Measurements from ENCODE around the gene MMP2.

MMP2 gene

GRCh38 chr16:55475919-55476318 lies 3.1 kb upstream of the MMP2 start:
- Histone ChIP-seq H3K4me1 (ENCODE audit: control insufficient read depth, insufficient read depth, low read length) (peaks cover 5% of the 10 kb centered on the region; the same call in 1 of the 2 replicates), H3K9me3 (ENCODE audit: control insufficient read depth, insufficient read depth, low read depth, low read length) (no peaks in the 10 kb centered on the region), H3K27ac (ENCODE audit: extremely low read depth, low read depth, low read length) (no peak overlapping the region), H3K36me3 (ENCODE audit: control insufficient read depth in 2 of 2, insufficient read depth in 1 of 2, low read length in 2 of 2) (no peaks in the 10 kb centered on the region), H3K4me3 (ENCODE audit: low read depth, low read length) (no peak overlapping the region)
- peak; percentile 62; the same call in 1 of the 2 replicates for TF ChIP-seq ZBTB20 (tag by site-specific recombination; IDR thresholded peaks at IDR 0.05)
- TF ChIP-seq ZBTB44 (tag by site-specific recombination; IDR thresholded peaks at IDR 0.05), result no peak
- CTCF ChIA-PET, result interaction anchor here (0.6 to 14.4 kb wide), 5 partner anchors 11 to 834 kb away, joined by 3 to 407 read pairs (median 7); no protein-coding TSS in a partner anchor
- POLR2A ChIA-PET, result no interaction called here

DNA sequence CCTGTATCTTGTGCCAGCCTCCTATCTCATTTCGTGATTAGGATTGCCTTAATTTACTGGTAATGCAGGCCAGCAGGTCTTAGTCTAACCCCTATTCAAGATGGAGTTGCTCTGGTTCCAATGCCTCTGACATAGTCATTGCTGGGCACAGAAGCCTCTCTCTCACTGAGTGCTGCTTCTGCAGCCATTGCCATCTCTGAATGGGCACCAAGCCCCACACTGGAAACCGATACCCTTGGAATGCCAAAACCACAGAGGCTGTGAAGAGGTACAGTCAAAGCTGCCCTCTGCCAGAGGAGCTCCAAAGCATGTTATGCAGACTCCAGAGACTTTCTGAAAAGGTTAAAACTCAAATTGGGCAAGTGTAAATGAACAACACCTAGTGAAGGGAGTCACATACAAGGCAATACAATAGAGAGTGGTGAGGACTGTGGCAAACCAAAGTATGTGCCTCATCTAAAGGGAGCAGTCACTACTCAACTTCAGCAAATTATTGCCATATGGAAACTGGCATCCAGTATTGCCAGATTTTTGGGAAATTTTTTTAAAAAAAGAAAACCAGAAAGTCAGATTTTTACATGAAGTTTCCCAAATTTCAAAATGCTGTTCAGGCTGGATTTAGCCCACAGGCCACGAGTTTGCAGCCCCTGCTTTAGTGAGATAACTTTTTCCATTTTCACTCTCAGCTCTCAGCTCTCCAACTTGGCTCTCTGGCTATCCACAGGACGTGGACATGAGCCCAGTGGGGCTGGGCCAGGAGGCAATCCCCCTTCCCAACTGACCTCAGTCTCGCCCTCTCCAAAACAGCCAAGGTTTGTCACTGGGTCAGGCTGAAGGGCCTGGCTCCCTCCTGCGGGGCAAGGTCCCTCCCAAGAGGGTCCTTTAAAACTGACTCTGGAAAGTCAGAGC lies 2.1 kb upstream of the MMP2 start:
- H3K4me1 ChIP-seq (ENCODE audit: control insufficient read depth, insufficient read depth, low read length), result peaks cover 5% of the 10 kb centered on the region; the same call in 1 of the 2 replicates
- H3K27ac ChIP-seq (ENCODE audit: extremely low read depth, low read depth, low read length), result no peak overlapping the region
- no peak overlapping the region for H3K4me3 ChIP-seq (ENCODE audit: low read depth, low read length)
- no peak for TF ChIP-seq ZNF621 (tag by site-specific recombination; IDR thresholded peaks at IDR 0.05)
- TF ChIP-seq ZNF335 (tag by site-specific recombination; conservative IDR thresholded peaks at IDR 0.05), result no peak
- no peak for TF ChIP-seq IKZF3 (tag by site-specific recombination; IDR thresholded peaks at IDR 0.05)
- TF ChIP-seq ZNF660 (tag by site-specific recombination; IDR thresholded peaks at IDR 0.05), result no peak
- TF ChIP-seq ZNF37A (tag by site-specific recombination; IDR thresholded peaks at IDR 0.05), result no peak
- no peak for TF ChIP-seq ZNF184 (tag by site-specific recombination; IDR thresholded peaks at IDR 0.05)
- no peak for TF ChIP-seq KLF1 (tag by site-specific recombination; IDR thresholded peaks at IDR 0.05)
- TF ChIP-seq SP3 (tag by site-specific recombination; IDR thresholded peaks at IDR 0.05), result no peak
- no peak for TF ChIP-seq ZNF654 (tag by site-specific recombination; IDR thresholded peaks at IDR 0.05; ENCODE audit: low read depth)
- ChIA-PET POLR2A (no interaction called here), CTCF (interaction anchor here (0.6 to 3.6 kb wide), 5 partner anchors 12 to 833 kb away, joined by 3 to 20 read pairs (median 3); no protein-coding TSS in a partner anchor)
- no peaks in the 10 kb centered on the region for H3K36me3 ChIP-seq (ENCODE audit: control insufficient read depth in 2 of 2, insufficient read depth in 1 of 2, low read length in 2 of 2)
- H3K9me3 ChIP-seq (ENCODE audit: control insufficient read depth, insufficient read depth, low read depth, low read length), result no peaks in the 10 kb centered on the region

DNA sequence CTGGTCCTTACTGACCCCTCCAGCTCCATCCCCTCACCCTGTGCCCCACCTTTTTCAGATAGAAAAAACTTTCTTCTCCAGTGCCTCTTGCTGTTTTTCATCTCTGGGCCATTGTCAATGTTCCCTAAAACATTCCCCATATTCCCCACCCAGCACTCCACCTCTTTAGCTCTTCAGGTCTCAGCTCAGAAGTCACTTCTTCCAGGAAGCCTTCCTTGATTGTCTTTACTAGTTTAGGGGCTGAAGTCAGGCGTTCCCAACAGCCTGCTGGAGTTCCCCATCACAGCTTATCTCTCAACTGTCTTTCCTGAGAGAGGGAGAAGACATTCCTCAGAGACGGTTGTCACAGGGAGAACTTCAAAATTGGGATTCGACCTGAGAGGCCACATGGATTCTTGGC lies 1.3 kb upstream of the MMP2 start:
- Histone ChIP-seq H3K9me3 (ENCODE audit: control insufficient read depth, insufficient read depth, low read depth, low read length) (no peaks in the 10 kb centered on the region), H3K4me3 (ENCODE audit: low read depth, low read length) (no peak overlapping the region), H3K36me3 (ENCODE audit: control insufficient read depth in 2 of 2, insufficient read depth in 1 of 2, low read length in 2 of 2) (peaks cover 0 to 5% of the 10 kb centered on the region in 2 experiments; a peak in 1 of 3 replicates), H3K27ac (ENCODE audit: extremely low read depth, low read depth, low read length) (no peak overlapping the region), H3K4me1 (ENCODE audit: control insufficient read depth, insufficient read depth, low read length) (peaks cover 5% of the 10 kb centered on the region; the same call in 1 of the 2 replicates)
- TF ChIP-seq ZNF23 (tag by site-specific recombination; IDR thresholded peaks at IDR 0.05; ENCODE audit: borderline replicate concordance) (no peak), ZNF138 (tag by site-specific recombination; IDR thresholded peaks at IDR 0.05; ENCODE audit: borderline replicate concordance) (no peak), ZNF266 (tag by site-specific recombination; IDR thresholded peaks at IDR 0.05; ENCODE audit: low read depth) (no peak), ZNF776 (tag by site-specific recombination; IDR thresholded peaks at IDR 0.05; ENCODE audit: borderline replicate concordance) (no peak), ZNF133 (tag by site-specific recombination; IDR thresholded peaks at IDR 0.05) (no peak), ZNF175 (tag by site-specific recombination; IDR thresholded peaks at IDR 0.05) (no peak), IKZF3 (tag by site-specific recombination; IDR thresholded peaks at IDR 0.05) (no peak), ZNF521 (tag by site-specific recombination; IDR thresholded peaks at IDR 0.05) (no peak), ZNF707 (tag by site-specific recombination; IDR thresholded peaks at IDR 0.05) (no peak), SP2 (tag by site-specific recombination; IDR thresholded peaks at IDR 0.05) (no peak), BCL6B (tag by site-specific recombination; IDR thresholded peaks at IDR 0.05) (no peak), SCRT2 (tag by site-specific recombination; IDR thresholded peaks at IDR 0.05) (no peak), ZSCAN30 (tag by site-specific recombination; IDR thresholded peaks at IDR 0.05) (no peak), ZNF664 (tag by site-specific recombination; IDR thresholded peaks at IDR 0.05) (no peak), HOXC10 (CRISPR knock-in tag; IDR thresholded peaks at IDR 0.05) (no peak), ZNF529 (tag by site-specific recombination; IDR thresholded peaks at IDR 0.05; ENCODE audit: insufficient replicate concordance) (no peak)
- TF ChIP-seq, protein P1, sequence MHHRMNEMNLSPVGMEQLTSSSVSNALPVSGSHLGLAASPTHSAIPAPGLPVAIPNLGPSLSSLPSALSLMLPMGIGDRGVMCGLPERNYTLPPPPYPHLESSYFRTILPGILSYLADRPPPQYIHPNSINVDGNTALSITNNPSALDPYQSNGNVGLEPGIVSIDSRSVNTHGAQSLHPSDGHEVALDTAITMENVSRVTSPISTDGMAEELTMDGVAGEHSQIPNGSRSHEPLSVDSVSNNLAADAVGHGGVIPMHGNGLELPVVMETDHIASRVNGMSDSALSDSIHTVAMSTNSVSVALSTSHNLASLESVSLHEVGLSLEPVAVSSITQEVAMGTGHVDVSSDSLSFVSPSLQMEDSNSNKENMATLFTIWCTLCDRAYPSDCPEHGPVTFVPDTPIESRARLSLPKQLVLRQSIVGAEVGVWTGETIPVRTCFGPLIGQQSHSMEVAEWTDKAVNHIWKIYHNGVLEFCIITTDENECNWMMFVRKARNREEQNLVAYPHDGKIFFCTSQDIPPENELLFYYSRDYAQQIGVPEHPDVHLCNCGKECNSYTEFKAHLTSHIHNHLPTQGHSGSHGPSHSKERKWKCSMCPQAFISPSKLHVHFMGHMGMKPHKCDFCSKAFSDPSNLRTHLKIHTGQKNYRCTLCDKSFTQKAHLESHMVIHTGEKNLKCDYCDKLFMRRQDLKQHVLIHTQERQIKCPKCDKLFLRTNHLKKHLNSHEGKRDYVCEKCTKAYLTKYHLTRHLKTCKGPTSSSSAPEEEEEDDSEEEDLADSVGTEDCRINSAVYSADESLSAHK (tag by site-specific recombination; IDR thresholded peaks at IDR 0.05), result no peak
- ChIA-PET POLR2A (no interaction called here), CTCF (interaction anchor here (0.8 to 3.6 kb wide), 2 partner anchors 13 to 224 kb away, joined by 3 to 20 read pairs; no protein-coding TSS in a partner anchor)

All from HEK293 (cell line).